Right atrium auricular region (tissue), 2 donors: ENCODE data around the gene MAML2. TPM values are rescaled to one million over a fixed set of nuclear protein-coding genes. Genes with fewer than 3 reads are reported as not detected.
A peak's percentile ranks its signal among the peaks of the same experiment; 100 is the strongest.

Experiments used
- DNase-seq: peaks from one replicate; pipeline ENCODE4 v3.0.0-alpha.2; 2019; ENCODE audit warnings: low spot score
- H3K27ac ChIP-seq, 2 donors: fragments of 200-600 bp; sonication (generic); 1 replicate in 1 of 2; 2 replicates in 1 of 2; pipeline ENCODE4 v1.5.1; 2016 to 2019
- H3K27me3 ChIP-seq, 2 donors: fragments of 200-600 bp; sonication (generic); one replicate each; pipeline versions ENCODE4 v1.5.1 to v1.6.0; 2017 to 2019
- H3K36me3 ChIP-seq: fragments of 200-600 bp; sonication (generic); one replicate; pipeline ENCODE4 v1.5.1; 2016
- H3K4me1 ChIP-seq, 2 donors: fragments of 200-600 bp; sonication (generic); one replicate each; pipeline versions ENCODE4 v1.5.1 to v1.6.0; 2017 to 2019
- H3K4me3 ChIP-seq, 2 donors: fragments of 200-600 bp; sonication (generic); 1 replicate in 1 of 2; 2 replicates in 1 of 2; pipeline ENCODE4 v1.5.1; 2017 to 2019; ENCODE audit warnings: mild to moderate bottlenecking in 1 of 2, moderate library complexity in 1 of 2
- H3K9me3 ChIP-seq, 2 donors: fragments of 200-600 bp; sonication (generic); one replicate each; pipeline ENCODE4 v1.5.1; 2019
- total RNA-seq, 2 donors: library from RNA; depleted of rRNA; stranded (reverse); fragments of >200 nt; gene quantifications; one replicate each; pipeline ENCODE4 v1.1.0, GENCODE V29; 2016
- TF ChIP-seq, protein P1 (sequence below), 2 donors: fragments of 200-600 bp; sonication (generic); IDR thresholded peaks; one replicate each; pipeline ENCODE4 v1.5.1; 2019; ENCODE audit warnings: antibody characterized with exemption in 2 of 2

The MAML2 gene
- total RNA-seq, 2 donors from 2014 or later: 7.6 to 16.6 TPM

DNA sequence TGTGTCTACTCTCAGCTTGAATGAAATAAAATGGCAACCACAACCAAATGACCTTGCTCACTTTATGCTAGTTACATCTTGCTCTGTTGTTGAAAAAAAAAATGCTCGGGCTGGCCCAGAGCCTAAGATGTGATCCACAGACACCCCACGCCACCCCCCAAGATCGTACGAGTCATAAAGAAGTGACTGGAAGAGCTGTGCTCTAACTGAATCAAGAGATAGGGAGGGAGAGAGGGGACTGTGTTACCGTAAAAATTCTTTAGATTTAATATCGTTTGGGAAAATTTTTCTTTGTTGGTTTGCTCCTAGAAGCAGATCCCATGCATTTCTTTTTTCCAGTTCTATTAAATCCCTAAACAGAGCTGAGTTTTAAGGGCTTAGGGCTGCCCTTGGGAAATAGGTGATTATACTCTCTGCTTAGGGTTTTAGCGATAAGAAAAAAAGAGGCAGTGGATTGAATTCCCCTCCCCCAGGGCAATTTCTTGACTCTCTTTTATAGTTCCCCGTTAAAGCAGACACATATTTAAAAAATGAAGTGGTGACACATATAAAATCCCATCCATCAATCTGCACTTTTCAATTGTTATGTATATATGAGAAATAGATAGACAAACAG is 14.5 kb downstream of the MAML2 start:
- TF ChIP-seq, protein P1, sequence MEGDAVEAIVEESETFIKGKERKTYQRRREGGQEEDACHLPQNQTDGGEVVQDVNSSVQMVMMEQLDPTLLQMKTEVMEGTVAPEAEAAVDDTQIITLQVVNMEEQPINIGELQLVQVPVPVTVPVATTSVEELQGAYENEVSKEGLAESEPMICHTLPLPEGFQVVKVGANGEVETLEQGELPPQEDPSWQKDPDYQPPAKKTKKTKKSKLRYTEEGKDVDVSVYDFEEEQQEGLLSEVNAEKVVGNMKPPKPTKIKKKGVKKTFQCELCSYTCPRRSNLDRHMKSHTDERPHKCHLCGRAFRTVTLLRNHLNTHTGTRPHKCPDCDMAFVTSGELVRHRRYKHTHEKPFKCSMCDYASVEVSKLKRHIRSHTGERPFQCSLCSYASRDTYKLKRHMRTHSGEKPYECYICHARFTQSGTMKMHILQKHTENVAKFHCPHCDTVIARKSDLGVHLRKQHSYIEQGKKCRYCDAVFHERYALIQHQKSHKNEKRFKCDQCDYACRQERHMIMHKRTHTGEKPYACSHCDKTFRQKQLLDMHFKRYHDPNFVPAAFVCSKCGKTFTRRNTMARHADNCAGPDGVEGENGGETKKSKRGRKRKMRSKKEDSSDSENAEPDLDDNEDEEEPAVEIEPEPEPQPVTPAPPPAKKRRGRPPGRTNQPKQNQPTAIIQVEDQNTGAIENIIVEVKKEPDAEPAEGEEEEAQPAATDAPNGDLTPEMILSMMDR (IDR thresholded peaks at IDR 0.05): no peak
- no peak overlapping the region for H3K4me3 ChIP-seq
- peaks cover 0 to 50% of the 10 kb centered on the region in 2 donors for H3K4me1 ChIP-seq
- H3K27me3 ChIP-seq: no peaks in the 10 kb centered on the region
- no peaks in the 10 kb centered on the region for H3K9me3 ChIP-seq
- H3K27ac ChIP-seq: no peak overlapping the region
- DNase-seq: no peak
- no peaks in the 10 kb centered on the region for H3K36me3 ChIP-seq

DNA sequence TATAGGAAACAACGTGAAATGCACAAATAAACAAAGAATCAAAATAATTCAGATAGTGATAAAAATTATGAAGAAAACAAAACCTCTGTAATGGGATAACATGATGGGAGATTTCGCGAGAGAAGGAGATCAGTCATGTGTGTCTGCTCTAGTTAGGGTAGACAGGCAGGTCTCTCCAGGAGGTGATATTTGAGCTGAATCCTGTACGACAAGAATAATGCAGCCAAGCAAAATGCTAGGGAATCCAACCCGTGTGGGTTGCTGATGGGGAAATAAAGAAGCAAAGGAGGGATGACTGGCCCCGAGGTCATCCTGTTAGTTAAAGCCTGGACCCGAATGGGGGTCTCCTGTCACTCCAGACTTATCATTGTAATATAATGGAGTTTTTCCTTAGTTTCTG is 16.0 kb downstream of the MAML2 start:
- no peak overlapping the region for H3K27ac ChIP-seq
- H3K4me3 ChIP-seq: no peak overlapping the region
- no peak for DNase-seq
- no peaks in the 10 kb centered on the region for H3K36me3 ChIP-seq
- TF ChIP-seq, protein P1 (IDR thresholded peaks at IDR 0.05): no peak
- no peaks in the 10 kb centered on the region for H3K9me3 ChIP-seq
- peaks cover 0 to 43% of the 10 kb centered on the region in 2 donors for H3K4me1 ChIP-seq
- H3K27me3 ChIP-seq: no peaks in the 10 kb centered on the region

DNA sequence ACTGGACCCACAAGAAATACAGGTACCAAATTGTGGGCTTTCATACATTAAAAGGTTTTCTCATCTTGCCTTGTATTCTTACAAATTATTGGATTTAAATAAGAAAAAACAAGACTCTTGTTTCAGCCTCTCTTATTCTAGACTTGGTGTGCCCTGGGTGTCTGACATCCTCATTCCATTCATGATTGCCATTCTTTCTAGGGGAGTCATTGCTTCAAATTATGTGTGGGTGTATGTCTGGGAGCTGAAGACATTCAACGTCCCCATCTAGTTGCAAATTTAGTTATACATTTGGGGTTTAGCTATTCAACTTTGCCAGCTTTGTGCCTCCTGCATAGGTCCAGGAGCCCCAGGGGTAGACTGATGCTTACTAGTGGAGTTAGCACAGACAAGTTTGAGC is 18.1 kb downstream of the MAML2 start:
- DNase-seq: no peak
- H3K36me3 ChIP-seq: no peaks in the 10 kb centered on the region
- no peaks in the 10 kb centered on the region for H3K9me3 ChIP-seq
- peaks cover 0 to 45% of the 10 kb centered on the region in 2 donors for H3K4me1 ChIP-seq
- TF ChIP-seq, protein P1 (IDR thresholded peaks at IDR 0.05): no peak
- no peaks in the 10 kb centered on the region for H3K27me3 ChIP-seq
- no peak overlapping the region for H3K4me3 ChIP-seq
- peak overlapping the region in 1 of 2 donors; percentile 46 for H3K27ac ChIP-seq

DNA sequence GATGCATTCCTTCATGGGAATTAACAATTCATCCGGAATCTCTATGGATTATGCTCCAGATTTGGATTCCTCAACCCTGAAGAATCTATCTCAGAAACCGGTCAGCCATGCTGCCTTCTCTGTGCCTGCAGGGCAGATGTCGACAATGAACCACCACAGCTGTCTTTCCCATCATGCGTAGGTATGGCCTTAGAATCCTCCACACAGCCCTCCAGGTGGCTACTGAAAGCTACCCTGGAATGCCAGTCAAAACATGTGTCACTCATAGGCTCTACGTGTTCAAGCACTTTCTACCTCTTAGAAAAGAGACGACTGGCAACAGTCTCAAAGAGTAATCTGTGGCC is 19.4 kb downstream of the MAML2 start:
- DNase-seq: no peak
- TF ChIP-seq, protein P1 (IDR thresholded peaks at IDR 0.05): no peak
- Histone ChIP-seq H3K4me1 (peaks cover 0 to 55% of the 10 kb centered on the region in 2 donors), H3K9me3 (no peaks in the 10 kb centered on the region), H3K4me3 (no peak overlapping the region), H3K36me3 (no peaks in the 10 kb centered on the region), H3K27me3 (no peaks in the 10 kb centered on the region), H3K27ac (no peak overlapping the region)

DNA sequence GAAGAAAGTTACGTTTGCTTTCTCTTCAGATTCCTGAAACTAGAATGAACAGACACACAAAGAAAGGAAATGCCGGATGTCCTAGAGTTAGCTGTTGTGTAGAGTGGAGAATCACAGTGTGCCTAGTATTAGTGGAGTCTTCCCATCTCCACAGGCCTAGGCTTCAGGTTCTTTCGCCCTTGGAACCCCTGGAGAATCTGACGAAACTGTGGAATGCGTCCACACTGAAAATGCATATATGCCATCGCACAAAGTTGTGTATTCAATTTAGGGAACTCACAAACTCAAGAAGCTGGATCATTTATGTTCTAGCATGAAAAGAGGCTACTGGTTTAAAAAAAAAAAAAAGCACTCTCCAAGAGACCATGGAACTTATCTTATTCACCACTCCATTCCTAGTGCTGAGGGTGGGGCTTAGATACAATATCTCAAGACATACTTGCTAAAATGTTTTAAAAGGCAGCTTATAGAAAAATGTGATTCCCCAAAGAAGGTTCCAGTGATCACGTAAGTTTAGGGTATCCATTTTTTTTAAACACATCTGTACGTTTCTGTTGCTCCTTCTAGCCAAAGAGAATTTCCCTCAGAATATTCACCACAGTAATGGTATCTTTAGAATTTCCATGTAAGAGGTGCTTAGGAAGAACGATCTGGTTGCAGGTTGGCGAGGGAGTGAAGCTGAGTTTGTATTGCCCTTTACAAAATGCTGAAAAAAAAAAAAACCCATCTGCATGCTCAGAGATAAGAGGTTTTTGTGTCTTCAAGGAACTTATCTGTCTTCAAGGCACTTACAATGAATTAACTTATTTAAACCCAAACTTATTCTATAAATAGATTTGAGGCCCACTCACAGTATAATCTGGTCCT is 20.0 kb downstream of the MAML2 start:
- Histone ChIP-seq H3K4me1 (peaks cover 0 to 61% of the 10 kb centered on the region in 2 donors), H3K27ac (peak overlapping the region in 1 of 2 donors; percentile 43), H3K9me3 (no peaks in the 10 kb centered on the region), H3K36me3 (no peaks in the 10 kb centered on the region), H3K27me3 (no peaks in the 10 kb centered on the region), H3K4me3 (no peak overlapping the region)
- TF ChIP-seq, protein P1 (IDR thresholded peaks at IDR 0.05): no peak
- no peak for DNase-seq
